ENCODE measurements around the gene LCE1B. TPM values are rescaled to one million over a fixed set of nuclear protein-coding genes. Genes with fewer than 3 reads are reported as not detected.

LCE1B gene
- total and polyA plus RNA-seq, 10 of the 15 experiments (the other 5 are each of a cell fraction or from before 2014, with no cell fraction given): 0.13 to 3.3 (median 0.60) TPM; not detected in 2

GRCh38 chr1:152796421-152796820, 15.3 kb upstream of the LCE1B start, which contains the start of gene LCE1D (continued):
- TF ChIP-seq SRF (IDR thresholded peaks at IDR 0.05; ENCODE audit: low read depth in 2 of 2, low read length in 2 of 2) (no peak), NFXL1 (IDR thresholded peaks at IDR 0.05; ENCODE audit: borderline replicate concordance) (no peak), EZH2 (IDR thresholded peaks at IDR 0.05; ENCODE audit: borderline replicate concordance, control insufficient read depth, low read depth, low read length) (no peak), STAT3 (IDR thresholded peaks at IDR 0.05; ENCODE audit: low read depth, low read length) (no peak)

GRCh38 chr1:152801333-152801732, 10.4 kb upstream of the LCE1B start:
- POLR2A ChIA-PET: no interaction called here
- Histone ChIP-seq H3K36me3 (ENCODE audit: control insufficient read depth in 2 of 2, insufficient read depth in 2 of 2, low read length in 1 of 2) (no peaks in the 10 kb centered on the region), H3K27me3 (replicated peaks in 1 of 2; ENCODE audit: control insufficient read depth in 2 of 2, insufficient read depth in 2 of 2, low read length in 1 of 2) (no peaks in the 10 kb centered on the region), H3K4me3 (no peak overlapping the region), H3K9me3 (replicated peaks; ENCODE audit: control insufficient read depth, insufficient read depth, low read length) (no peaks in the 10 kb centered on the region), H3K79me2 (ENCODE audit: control insufficient read depth, insufficient read depth, low read length) (no peaks in the 10 kb centered on the region), H3K9ac (ENCODE audit: control insufficient read depth, insufficient read depth, low read length) (no peak overlapping the region), H3K4me2 (ENCODE audit: control insufficient read depth, insufficient read depth) (no peak overlapping the region), H3K27ac (ENCODE audit: control insufficient read depth, insufficient read depth) (no peak overlapping the region), H4K20me1 (ENCODE audit: control insufficient read depth, insufficient read depth) (no peaks in the 10 kb centered on the region), H3K4me1 (ENCODE audit: control insufficient read depth, insufficient read depth, low read length) (no peaks in the 10 kb centered on the region), H2AFZ (ENCODE audit: control insufficient read depth, low read depth, low read length) (no peak overlapping the region)
- CTCF ChIA-PET: interaction anchor here (0.9 kb wide), 1 partner anchor 69 kb away, joined by 3 read pairs; no protein-coding TSS in a partner anchor
- whole genome bisulfite sequencing (ENCODE audit: insufficient coverage, insufficient replicate concordance, low lambda C conversion rate, missing lambda C conversion rate): 0% methylated on average over 1 of the region's 1 CpG
- in situ Hi-C loops (cut with MboI) (no loop called here), intact Hi-C loops (cut with micrococcal nuclease; ENCODE audit: unreplicated experiment) (no loop called here)
- FAIRE-seq: no peak
- SMC1A ChIA-PET (ENCODE audit: uncharacterized antibody, unreplicated experiment): no interaction called here
- RAD21 ChIA-PET (ENCODE audit: unreplicated experiment): interaction anchor here (1.1 kb wide), 1 partner anchor 14 kb away, joined by 3 read pairs; no protein-coding TSS in a partner anchor
- no peak for DNase-seq (ENCODE audit: low read depth, low spot score)
- ATAC-seq: no peak
- BruUV-seq (replicated peaks): no TSS peak
- TF ChIP-seq JUNB (IDR thresholded peaks at IDR 0.05): no peak
- TF ChIP-seq SIX5 (IDR thresholded peaks at IDR 0.05; ENCODE audit: low read depth, low read length, severe bottlenecking): no peak
- TF ChIP-seq ZNF217 (IDR thresholded peaks at IDR 0.05): no peak
- TF ChIP-seq CBX3 (IDR thresholded peaks at IDR 0.05; ENCODE audit: borderline replicate concordance, low read depth): no peak
- no peak for TF ChIP-seq FOXM1 (IDR thresholded peaks at IDR 0.05; ENCODE audit: low read depth, low read length)
- TF ChIP-seq USF1 (IDR thresholded peaks at IDR 0.05; ENCODE audit: borderline replicate concordance, extremely low read length, insufficient read depth, low read depth, low read length): no peak
- no peak for TF ChIP-seq PKNOX1 (IDR thresholded peaks at IDR 0.05)
- TF ChIP-seq NKRF (conservative IDR thresholded peaks at IDR 0.05): no peak
- TF ChIP-seq CBX5 (IDR thresholded peaks at IDR 0.05; ENCODE audit: low read depth): no peak
- no peak for TF ChIP-seq ZNF384 (IDR thresholded peaks at IDR 0.05; ENCODE audit: borderline replicate concordance, low read depth, low read length)
- TF ChIP-seq IRF3 (IDR thresholded peaks at IDR 0.05): no peak
- TF ChIP-seq CHD1 (IDR thresholded peaks at IDR 0.05; ENCODE audit: low read depth, low read length): no peak
- TF ChIP-seq MLLT1 (IDR thresholded peaks at IDR 0.05): no peak

Measured in GM12878 (cell line).